Glutamatergic neuron (in vitro differentiated cells): ENCODE results near the gene TRIM54. TPM values are rescaled to one million over a fixed set of nuclear protein-coding genes. Genes with fewer than 3 reads are reported as not detected.

Experiments used
- DNase-seq: peaks from one replicate; pipeline ENCODE4 v3.0.0; 2022
- H3K27ac Mint-ChIP-seq: one replicate; pipeline ENCODE4 v1.8.0; 2020; ENCODE audit warnings: mild to moderate bottlenecking, mixed read lengths, inconsistent platforms; ENCODE audit not compliant: unreplicated experiment
- H3K27me3 Mint-ChIP-seq: one replicate; pipeline ENCODE4 v1.8.0; 2020; ENCODE audit warnings: mild to moderate bottlenecking, moderate library complexity, mixed read lengths, inconsistent platforms; ENCODE audit not compliant: unreplicated experiment
- H3K36me3 Mint-ChIP-seq: one replicate; pipeline ENCODE4 v1.8.0; 2020; ENCODE audit warnings: mild to moderate bottlenecking, mixed read lengths, inconsistent platforms; ENCODE audit not compliant: unreplicated experiment
- H3K4me1 Mint-ChIP-seq: one replicate; pipeline ENCODE4 v1.8.0; 2020; ENCODE audit warnings: mild to moderate bottlenecking, low read depth, mixed read lengths, inconsistent platforms; ENCODE audit not compliant: unreplicated experiment
- H3K4me3 Mint-ChIP-seq: one replicate; pipeline ENCODE4 v1.8.0; 2020; ENCODE audit warnings: mild to moderate bottlenecking, mixed read lengths, inconsistent platforms; ENCODE audit not compliant: unreplicated experiment
- H3K9me3 Mint-ChIP-seq: one replicate; pipeline ENCODE4 v1.8.0; 2020; ENCODE audit warnings: mild to moderate bottlenecking, moderate library complexity, mixed read lengths, inconsistent platforms; ENCODE audit not compliant: unreplicated experiment
- long read RNA-seq: library from polyadenylated mRNA; unstranded; transcript quantifications from one replicate; pipeline ENCODE4 v2.0.0, GENCODE V29; 2020; ENCODE audit not compliant: unreplicated experiment
- total RNA-seq: library from RNA; stranded (reverse); fragmentation: NEBNext Ultra II Directional; extraction: Animal tissue kit (Norgen Biotek cat#: 25700); gene quantifications from one replicate; pipeline ENCODE4 v1.2.1, GENCODE V29; 2021; ENCODE audit not compliant: unreplicated experiment
- TF ChIP-seq, protein P1 (sequence below): fragments of 200-600 bp; sonication (generic); IDR thresholded peaks from one replicate; pipeline ENCODE4 v1.5.0; 2021; ENCODE audit not compliant: partially characterized antibody, unreplicated experiment

The TRIM54 gene, protein sequence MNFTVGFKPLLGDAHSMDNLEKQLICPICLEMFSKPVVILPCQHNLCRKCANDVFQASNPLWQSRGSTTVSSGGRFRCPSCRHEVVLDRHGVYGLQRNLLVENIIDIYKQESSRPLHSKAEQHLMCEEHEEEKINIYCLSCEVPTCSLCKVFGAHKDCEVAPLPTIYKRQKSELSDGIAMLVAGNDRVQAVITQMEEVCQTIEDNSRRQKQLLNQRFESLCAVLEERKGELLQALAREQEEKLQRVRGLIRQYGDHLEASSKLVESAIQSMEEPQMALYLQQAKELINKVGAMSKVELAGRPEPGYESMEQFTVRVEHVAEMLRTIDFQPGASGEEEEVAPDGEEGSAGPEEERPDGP
- 2.0 TPM for total RNA-seq
- long read RNA-seq: 0 reads

DNA sequence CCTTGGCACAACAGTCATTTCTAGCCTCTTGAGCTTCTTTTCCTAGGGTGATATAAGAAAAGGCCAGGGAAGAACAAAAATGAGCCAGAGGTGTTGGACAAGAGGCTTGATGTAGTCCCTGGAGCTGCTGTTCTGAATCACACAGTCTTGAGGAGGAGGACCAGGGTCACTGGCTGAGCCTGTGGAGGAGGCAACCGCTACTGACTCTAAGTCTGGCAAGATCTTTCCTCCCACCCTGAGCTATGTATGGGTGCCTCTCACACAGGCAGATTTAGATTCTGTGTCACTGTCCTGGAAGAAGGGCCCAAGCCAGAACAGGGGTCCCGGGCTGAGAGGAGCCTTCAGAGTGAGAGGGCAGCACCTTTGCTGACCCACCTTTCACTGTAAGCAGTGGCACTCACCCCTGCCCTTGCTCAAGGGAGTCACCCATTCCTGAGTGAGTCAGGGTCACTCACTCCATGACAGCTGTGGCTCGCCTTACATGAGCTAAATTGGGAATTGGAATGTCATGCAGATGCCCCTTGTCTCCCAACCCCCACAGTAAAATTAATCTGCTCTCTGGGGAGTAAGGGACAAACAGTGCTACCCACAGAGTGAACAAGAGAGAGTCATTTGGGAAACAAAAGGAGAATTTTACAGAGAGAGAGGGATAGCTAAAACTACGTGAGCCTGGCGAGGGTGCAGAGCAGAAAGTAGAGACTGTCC is at the start of gene TRIM54:
TSS of gene TRIM54 (plus strand) at position 575 of the 705 bp plus-strand sequence. CDS start 303 bp downstream, outside the sequence.
- TF ChIP-seq, protein P1, sequence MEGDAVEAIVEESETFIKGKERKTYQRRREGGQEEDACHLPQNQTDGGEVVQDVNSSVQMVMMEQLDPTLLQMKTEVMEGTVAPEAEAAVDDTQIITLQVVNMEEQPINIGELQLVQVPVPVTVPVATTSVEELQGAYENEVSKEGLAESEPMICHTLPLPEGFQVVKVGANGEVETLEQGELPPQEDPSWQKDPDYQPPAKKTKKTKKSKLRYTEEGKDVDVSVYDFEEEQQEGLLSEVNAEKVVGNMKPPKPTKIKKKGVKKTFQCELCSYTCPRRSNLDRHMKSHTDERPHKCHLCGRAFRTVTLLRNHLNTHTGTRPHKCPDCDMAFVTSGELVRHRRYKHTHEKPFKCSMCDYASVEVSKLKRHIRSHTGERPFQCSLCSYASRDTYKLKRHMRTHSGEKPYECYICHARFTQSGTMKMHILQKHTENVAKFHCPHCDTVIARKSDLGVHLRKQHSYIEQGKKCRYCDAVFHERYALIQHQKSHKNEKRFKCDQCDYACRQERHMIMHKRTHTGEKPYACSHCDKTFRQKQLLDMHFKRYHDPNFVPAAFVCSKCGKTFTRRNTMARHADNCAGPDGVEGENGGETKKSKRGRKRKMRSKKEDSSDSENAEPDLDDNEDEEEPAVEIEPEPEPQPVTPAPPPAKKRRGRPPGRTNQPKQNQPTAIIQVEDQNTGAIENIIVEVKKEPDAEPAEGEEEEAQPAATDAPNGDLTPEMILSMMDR: no peak

DNA sequence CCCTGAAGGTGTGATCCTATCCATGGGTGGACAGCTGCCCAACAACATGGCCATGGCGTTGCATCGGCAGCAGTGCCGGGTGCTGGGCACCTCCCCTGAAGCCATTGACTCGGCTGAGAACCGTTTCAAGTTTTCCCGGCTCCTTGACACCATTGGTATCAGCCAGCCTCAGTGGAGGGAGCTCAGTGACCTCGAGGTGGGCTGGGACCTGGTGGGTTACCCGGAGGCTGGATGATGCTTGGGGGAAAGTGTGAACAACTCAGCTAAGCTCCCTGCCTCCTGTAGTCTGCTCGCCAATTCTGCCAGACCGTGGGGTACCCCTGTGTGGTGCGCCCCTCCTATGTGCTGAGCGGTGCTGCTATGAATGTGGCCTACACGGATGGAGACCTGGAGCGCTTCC is 48.9 kb upstream of the TRIM54 start:
- no peak overlapping the region for H3K27ac Mint-ChIP-seq
- DNase-seq: no peak
- no peaks in the 10 kb centered on the region for H3K4me1 Mint-ChIP-seq
- TF ChIP-seq, protein P1: no peak
- H3K4me3 Mint-ChIP-seq: no peak overlapping the region
- peaks cover 2% of the 10 kb centered on the region for H3K9me3 Mint-ChIP-seq
- peaks cover 2% of the 10 kb centered on the region for H3K27me3 Mint-ChIP-seq
- peaks cover 13% of the 10 kb centered on the region for H3K36me3 Mint-ChIP-seq

More for the DNA sequence above, at the start of gene TRIM54:
- DNase-seq: no peak
- H3K9me3 Mint-ChIP-seq: peaks cover 8% of the 10 kb centered on the region
- peak within 1 kb of the TSS; percentile 81 for H3K4me3 Mint-ChIP-seq
- H3K27ac Mint-ChIP-seq: peak within 1 kb of the TSS; percentile 76
- H3K4me1 Mint-ChIP-seq: peaks cover 26% of the 10 kb centered on the region
- peaks cover 2% of the 10 kb centered on the region for H3K27me3 Mint-ChIP-seq
- H3K36me3 Mint-ChIP-seq: no peaks in the 10 kb centered on the region

DNA sequence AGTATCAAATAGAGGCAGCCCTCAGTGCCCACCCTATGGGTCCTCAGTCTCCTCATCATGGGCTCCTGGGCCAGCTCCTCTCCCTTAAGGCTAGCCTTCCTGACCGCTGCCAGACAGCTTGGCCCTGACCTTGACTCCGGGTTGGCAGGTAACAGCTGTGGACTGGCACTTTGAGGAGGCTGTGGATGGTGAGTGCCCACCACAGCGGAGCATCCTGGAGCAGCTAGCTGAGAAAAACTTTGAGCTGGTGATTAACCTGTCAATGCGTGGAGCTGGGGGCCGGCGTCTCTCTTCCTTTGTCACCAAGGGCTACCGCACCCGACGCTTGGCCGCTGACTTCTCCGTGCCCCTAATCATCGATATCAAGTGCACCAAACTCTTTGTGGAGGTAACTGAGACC is 46.1 kb upstream of the TRIM54 start:
- no peak for DNase-seq
- TF ChIP-seq, protein P1: no peak
- H3K9me3 Mint-ChIP-seq: peaks cover 2% of the 10 kb centered on the region
- H3K27me3 Mint-ChIP-seq: peaks cover 2% of the 10 kb centered on the region
- H3K4me3 Mint-ChIP-seq: no peak overlapping the region
- H3K4me1 Mint-ChIP-seq: no peaks in the 10 kb centered on the region
- peaks cover 13% of the 10 kb centered on the region for H3K36me3 Mint-ChIP-seq
- H3K27ac Mint-ChIP-seq: no peak overlapping the region

DNA sequence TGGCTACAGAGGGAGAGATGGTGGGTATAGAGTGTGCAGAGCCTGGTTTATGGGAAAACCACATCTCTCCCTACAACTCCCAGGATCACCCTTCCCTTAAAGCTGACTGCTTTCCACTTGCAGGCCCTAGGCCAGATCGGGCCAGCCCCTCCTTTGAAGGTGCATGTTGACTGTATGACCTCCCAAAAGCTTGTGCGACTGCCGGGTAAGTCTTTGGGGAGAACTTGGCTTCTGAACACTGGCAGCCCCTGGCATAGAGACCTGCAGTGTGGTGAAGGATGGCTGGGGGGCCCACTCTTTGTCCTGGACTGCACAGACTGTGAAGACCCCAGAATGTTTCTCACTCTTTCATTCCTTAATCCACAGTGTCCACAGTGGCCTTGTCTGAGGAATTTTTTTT is 45.6 kb upstream of the TRIM54 start:
- no peak overlapping the region for H3K4me3 Mint-ChIP-seq
- TF ChIP-seq, protein P1: no peak
- peaks cover 2% of the 10 kb centered on the region for H3K27me3 Mint-ChIP-seq
- H3K27ac Mint-ChIP-seq: no peak overlapping the region
- H3K36me3 Mint-ChIP-seq: peaks cover 13% of the 10 kb centered on the region
- DNase-seq: no peak
- peaks cover 2% of the 10 kb centered on the region for H3K9me3 Mint-ChIP-seq
- H3K4me1 Mint-ChIP-seq: no peaks in the 10 kb centered on the region

DNA sequence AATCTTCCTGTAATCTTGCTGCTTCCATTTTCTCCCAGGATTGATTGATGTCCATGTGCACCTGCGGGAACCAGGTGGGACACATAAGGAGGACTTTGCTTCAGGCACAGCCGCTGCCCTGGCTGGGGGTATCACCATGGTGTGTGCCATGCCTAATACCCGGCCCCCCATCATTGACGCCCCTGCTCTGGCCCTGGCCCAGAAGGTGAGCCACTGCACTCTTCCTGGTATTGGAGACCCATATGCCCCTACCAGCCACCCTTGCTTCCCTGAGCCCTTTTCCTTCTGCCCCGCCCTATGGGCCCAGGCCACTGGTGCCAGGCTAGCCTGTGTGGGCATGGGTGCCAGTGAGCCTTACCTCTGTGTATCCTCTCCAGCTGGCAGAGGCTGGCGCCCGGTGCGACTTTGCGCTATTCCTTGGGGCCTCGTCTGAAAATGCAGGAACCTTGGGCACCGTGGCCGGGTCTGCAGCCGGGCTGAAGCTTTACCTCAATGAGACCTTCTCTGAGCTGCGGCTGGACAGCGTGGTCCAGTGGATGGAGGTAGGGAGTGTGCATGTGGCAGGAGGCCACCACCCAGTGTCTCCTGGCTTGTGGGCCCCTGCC is 44.8 kb upstream of the TRIM54 start:
- no peak for DNase-seq
- Mint-ChIP-seq H3K27me3 (peaks cover 2% of the 10 kb centered on the region), H3K9me3 (peaks cover 2% of the 10 kb centered on the region), H3K36me3 (peaks cover 13% of the 10 kb centered on the region), H3K4me1 (no peaks in the 10 kb centered on the region), H3K27ac (no peak overlapping the region), H3K4me3 (no peak overlapping the region)
- TF ChIP-seq, protein P1: no peak
